ENCODE measurements around the gene CRAMP1. TPM values are rescaled to one million over a fixed set of nuclear protein-coding genes. Genes with fewer than 3 reads are reported as not detected.

The CRAMP1 gene
- total and polyA plus RNA-seq, 2 of the 8 experiments (the other 6 are each of a cell fraction or from before 2014, with no cell fraction given), result 19.2 to 23.2 TPM

- Histone ChIP-seq H3K27me3 (replicated peaks in 1 of 4; ENCODE audit: control insufficient read depth in 3 of 4, extremely low read depth in 1 of 4, insufficient read depth in 3 of 4, low read length in 3 of 4) (no peaks in the 10 kb centered on the region), H3K9me3 (ENCODE audit: insufficient read depth in 2 of 2, low read depth in 1 of 2, low read length in 1 of 2) (no peaks in the 10 kb centered on the region), H2BK12ac (ENCODE audit: low read depth, low read length) (no peak overlapping the region), H2BK15ac (ENCODE audit: low read length) (no peak overlapping the region), H3K4me1 (replicated peaks in 1 of 4; ENCODE audit: control insufficient read depth in 3 of 4, insufficient read depth in 4 of 4, low read length in 3 of 4) (no peaks in the 10 kb centered on the region), H3K27ac (ENCODE audit: low read depth, low read length) (no peak overlapping the region), H2BK120ac (replicated peaks; ENCODE audit: low read depth, low read length) (no peak overlapping the region), H3K23ac (ENCODE audit: insufficient read length) (no peak overlapping the region), H2BK20ac (ENCODE audit: low read length) (no peak overlapping the region), H3K18ac (ENCODE audit: extremely low read depth, low read length) (no peak overlapping the region), H3K14ac (ENCODE audit: insufficient read length) (no peak overlapping the region), H3K4me2 (ENCODE audit: insufficient read depth in 1 of 2, low read depth in 2 of 2, low read length in 2 of 2) (no peak overlapping the region), H4K91ac (replicated peaks; ENCODE audit: insufficient read length, low read length) (no peak overlapping the region), H3K9ac (replicated peaks in 1 of 4; ENCODE audit: extremely low read depth in 1 of 4, low read depth in 3 of 4, low read length in 3 of 4) (no peak overlapping the region), H4K5ac (ENCODE audit: insufficient read length, low read depth, low read length) (no peak overlapping the region), H2BK5ac (ENCODE audit: low read depth, low read length) (no peak overlapping the region), H3K79me1 (ENCODE audit: low read depth, low read length) (no peaks in the 10 kb centered on the region; the same call in none of the 2 replicates), H2AK5ac (ENCODE audit: low read depth, low read length) (no peak overlapping the region), H3K36me3 (ENCODE audit: control insufficient read depth in 2 of 4, insufficient read depth in 4 of 4, low read length in 3 of 4) (peaks cover 19 to 49% (median 32%) of the 10 kb centered on the region in 4 experiments; a peak in 7 of 8 replicates), H3K23me2 (ENCODE audit: low read depth, low read length) (no peaks in the 10 kb centered on the region), H3K4ac (replicated peaks; ENCODE audit: insufficient read length, low read depth, low read length) (no peak overlapping the region), H3K56ac (replicated peaks; ENCODE audit: insufficient read length, low read depth, low read length) (no peak overlapping the region), H3K79me2 (ENCODE audit: control insufficient read depth in 1 of 2, insufficient read depth in 2 of 2, low read length in 2 of 2) (peaks cover 0 to 6% of the 10 kb centered on the region in 2 experiments; a peak in 1 of 4 replicates), H2AFZ (ENCODE audit: low read length) (no peak overlapping the region), H4K8ac (ENCODE audit: extremely low read depth, insufficient read depth, low read length) (no peak overlapping the region), H3K4me3 (ENCODE audit: extremely low read depth in 1 of 4, insufficient read depth in 2 of 4, low read depth in 3 of 4, low read length in 4 of 4) (no peak overlapping the region), H4K20me1 (replicated peaks in 1 of 2; ENCODE audit: control insufficient read depth in 1 of 2, insufficient read depth in 2 of 2, low read length in 2 of 2) (peaks cover 20% of the 10 kb centered on the region in 2 experiments)
- FAIRE-seq (no peak), DNase-seq (ENCODE audit: low read depth in 1 of 2, low spot score in 2 of 2) (no peak)
- ChIA-PET POLR2A (ENCODE audit: partially characterized antibody) (no interaction called here), CTCF (ENCODE audit: partially characterized antibody) (interaction anchor here (1.3 kb wide), 1 partner anchor 84 kb away, joined by 5 read pairs; no protein-coding TSS in a partner anchor)
- no peak for TF ChIP-seq POU5F1 (IDR thresholded peaks at IDR 0.05; ENCODE audit: low read depth, low read length)
- TF ChIP-seq, protein P1, sequence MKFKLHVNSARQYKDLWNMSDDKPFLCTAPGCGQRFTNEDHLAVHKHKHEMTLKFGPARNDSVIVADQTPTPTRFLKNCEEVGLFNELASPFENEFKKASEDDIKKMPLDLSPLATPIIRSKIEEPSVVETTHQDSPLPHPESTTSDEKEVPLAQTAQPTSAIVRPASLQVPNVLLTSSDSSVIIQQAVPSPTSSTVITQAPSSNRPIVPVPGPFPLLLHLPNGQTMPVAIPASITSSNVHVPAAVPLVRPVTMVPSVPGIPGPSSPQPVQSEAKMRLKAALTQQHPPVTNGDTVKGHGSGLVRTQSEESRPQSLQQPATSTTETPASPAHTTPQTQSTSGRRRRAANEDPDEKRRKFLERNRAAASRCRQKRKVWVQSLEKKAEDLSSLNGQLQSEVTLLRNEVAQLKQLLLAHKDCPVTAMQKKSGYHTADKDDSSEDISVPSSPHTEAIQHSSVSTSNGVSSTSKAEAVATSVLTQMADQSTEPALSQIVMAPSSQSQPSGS (IDR thresholded peaks at IDR 0.05; ENCODE audit: low read length), result no peak
- no peak for TF ChIP-seq USF2 (IDR thresholded peaks at IDR 0.05; ENCODE audit: low read length)
- TF ChIP-seq RFX5 (IDR thresholded peaks at IDR 0.05; ENCODE audit: borderline replicate concordance, low read depth, low read length), result no peak
- no peak for TF ChIP-seq SIX5 (IDR thresholded peaks at IDR 0.05; ENCODE audit: low read depth, low read length)
- WGBS, 2 experiments (ENCODE audit: extremely low coverage in 1 of 2, insufficient coverage in 1 of 2, insufficient read length in 1 of 2, insufficient replicate concordance in 2 of 2, low coverage in 1 of 2, low lambda C conversion rate in 2 of 2, missing lambda C conversion rate in 1 of 2), result 89% methylated on average over 11 of the region's 11 CpGs; no CpG with 5 or more reads in 1 of the 2 experiments
These were observed 27.7 kb downstream of the CRAMP1 start for GRCh38 chr16:1639860-1640259.
